ENCODE results near the gene CAPZA1. TPM values are rescaled to one million over a fixed set of nuclear protein-coding genes. Genes with fewer than 3 reads are reported as not detected.

The CAPZA1 gene
- total and polyA plus RNA-seq, 2 of the 8 experiments (the other 6 are each of a cell fraction or from before 2014, with no cell fraction given), result 48.9 to 107 TPM

- no peak overlapping the region for H3K4me2 ChIP-seq (ENCODE audit: insufficient read depth in 1 of 2, low read depth in 2 of 2, low read length in 2 of 2)
- peaks cover 3% of the 10 kb centered on the region for H3K79me1 ChIP-seq (ENCODE audit: low read depth, low read length)
- no peak overlapping the region for H3K27ac ChIP-seq (ENCODE audit: low read depth, low read length)
- no peaks in the 10 kb centered on the region for H3K9me3 ChIP-seq (ENCODE audit: insufficient read depth in 2 of 2, low read depth in 1 of 2, low read length in 1 of 2)
- no peak overlapping the region for H2BK5ac ChIP-seq (ENCODE audit: low read depth, low read length)
- H2AK5ac ChIP-seq (ENCODE audit: low read depth, low read length), result peak overlapping the region; percentile 65; the same call in 1 of the 2 replicates
- H3K4ac ChIP-seq (replicated peaks; ENCODE audit: insufficient read length, low read depth, low read length), result no peak overlapping the region
- H3K4me1 ChIP-seq (replicated peaks in 1 of 4; ENCODE audit: control insufficient read depth in 3 of 4, insufficient read depth in 4 of 4, low read length in 3 of 4), result peaks cover 0 to 2% (median 0%) of the 10 kb centered on the region in 4 experiments; a peak in 2 of 7 replicates
- no peaks in the 10 kb centered on the region for H3K79me2 ChIP-seq (ENCODE audit: control insufficient read depth in 1 of 2, insufficient read depth in 2 of 2, low read length in 2 of 2)
- ChIA-PET CTCF (ENCODE audit: partially characterized antibody) (interaction anchor here (0.9 to 3.0 kb wide), 6 partner anchors 11 to 29 kb away, joined by 3 to 10 read pairs (median 4); partner anchors contain the start of gene MOV10), POLR2A (ENCODE audit: partially characterized antibody) (interaction anchor here (0.9 to 6.0 kb wide), 6 partner anchors 10 to 70 kb away, joined by 3 to 32 read pairs (median 8); partner anchors contain the start of genes CAPZA1, MOV10 and ST7L)
- no peaks in the 10 kb centered on the region for H3K23me2 ChIP-seq (ENCODE audit: low read depth, low read length)
- H3K27me3 ChIP-seq (replicated peaks in 1 of 4; ENCODE audit: control insufficient read depth in 3 of 4, extremely low read depth in 1 of 4, insufficient read depth in 3 of 4, low read length in 3 of 4), result no peaks in the 10 kb centered on the region
- DNase-seq (ENCODE audit: low read depth in 1 of 2, low spot score in 2 of 2) (no peak), FAIRE-seq (no peak)
- H4K20me1 ChIP-seq (replicated peaks in 1 of 2; ENCODE audit: control insufficient read depth in 1 of 2, insufficient read depth in 2 of 2, low read length in 2 of 2), result peaks cover 0 to 11% of the 10 kb centered on the region in 2 experiments
- H2BK120ac ChIP-seq (replicated peaks; ENCODE audit: low read depth, low read length), result no peak overlapping the region
- no peak overlapping the region for H3K18ac ChIP-seq (ENCODE audit: extremely low read depth, low read length)
- peaks cover 6 to 29% (median 16%) of the 10 kb centered on the region in 4 experiments for H3K36me3 ChIP-seq (ENCODE audit: control insufficient read depth in 2 of 4, insufficient read depth in 4 of 4, low read length in 3 of 4)
- no peak overlapping the region for H2BK15ac ChIP-seq (ENCODE audit: low read length)
- no peak overlapping the region for H3K14ac ChIP-seq (ENCODE audit: insufficient read length)
- WGBS, 2 experiments (ENCODE audit: extremely low coverage in 1 of 2, insufficient coverage in 1 of 2, insufficient read length in 1 of 2, insufficient replicate concordance in 2 of 2, low coverage in 1 of 2, low lambda C conversion rate in 2 of 2, missing lambda C conversion rate in 1 of 2), result 99% methylated on average over 9 of the region's 9 CpGs; no CpG with 5 or more reads in 1 of the 2 experiments
- H4K8ac ChIP-seq (ENCODE audit: extremely low read depth, insufficient read depth, low read length), result no peak overlapping the region
- no peak overlapping the region for H2BK12ac ChIP-seq (ENCODE audit: low read depth, low read length)
- H3K9ac ChIP-seq (replicated peaks in 1 of 4; ENCODE audit: extremely low read depth in 1 of 4, low read depth in 3 of 4, low read length in 3 of 4), result no peak overlapping the region
- H3K56ac ChIP-seq (replicated peaks; ENCODE audit: insufficient read length, low read depth, low read length), result no peak overlapping the region
- H3K4me3 ChIP-seq (ENCODE audit: extremely low read depth in 1 of 4, insufficient read depth in 2 of 4, low read depth in 3 of 4, low read length in 4 of 4), result no peak overlapping the region
- H2BK20ac ChIP-seq (ENCODE audit: low read length), result no peak overlapping the region
- H4K91ac ChIP-seq (replicated peaks; ENCODE audit: insufficient read length, low read length), result no peak overlapping the region
- H3K23ac ChIP-seq (ENCODE audit: insufficient read length), result no peak overlapping the region
- no peak overlapping the region for H2AFZ ChIP-seq (ENCODE audit: low read length)
- H4K5ac ChIP-seq (ENCODE audit: insufficient read length, low read depth, low read length), result no peak overlapping the region
- TF ChIP-seq, protein P1, sequence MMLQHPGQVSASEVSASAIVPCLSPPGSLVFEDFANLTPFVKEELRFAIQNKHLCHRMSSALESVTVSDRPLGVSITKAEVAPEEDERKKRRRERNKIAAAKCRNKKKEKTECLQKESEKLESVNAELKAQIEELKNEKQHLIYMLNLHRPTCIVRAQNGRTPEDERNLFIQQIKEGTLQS (IDR thresholded peaks at IDR 0.05; ENCODE audit: insufficient read depth, low read depth, low read length), result no peak
- TF ChIP-seq TEAD4 (IDR thresholded peaks at IDR 0.05; ENCODE audit: low read depth, low read length), result no peak
- TF ChIP-seq ZNF274 (IDR thresholded peaks at IDR 0.05; ENCODE audit: borderline replicate concordance, extremely low read depth, low read length), result no peak
- TF ChIP-seq NRF1 (IDR thresholded peaks at IDR 0.05; ENCODE audit: low read depth, low read length), result no peak
- no peak for TF ChIP-seq SUZ12 (IDR thresholded peaks at IDR 0.05; ENCODE audit: low read length)
- no peak for TF ChIP-seq TCF12 (IDR thresholded peaks at IDR 0.05; ENCODE audit: low read depth, low read length)
- no peak for TF ChIP-seq RAD21 (IDR thresholded peaks at IDR 0.05 in 1 of 2, conservative IDR thresholded peaks at IDR 0.05 in 1 of 2; ENCODE audit: low read depth in 2 of 2, low read length in 2 of 2)
- no peak for TF ChIP-seq KDM4A (IDR thresholded peaks at IDR 0.05; ENCODE audit: low read depth, low read length, severe bottlenecking)
- no peak for TF ChIP-seq JUND (IDR thresholded peaks at IDR 0.05; ENCODE audit: low read length)
- no peak for TF ChIP-seq SAP30 (IDR thresholded peaks at IDR 0.05; ENCODE audit: insufficient read depth, insufficient replicate concordance, low read length)
- no peak for TF ChIP-seq EZH2 (IDR thresholded peaks at IDR 0.05; ENCODE audit: low read depth, low read length, severe bottlenecking)
Observed at GRCh38 chr1:112689196-112689841, 69.7 kb downstream of the CAPZA1 start.
